NCI-H128 (cell line): ENCODE results near the gene TSR3.

ENCODE experiments used
- DNase-seq: peaks from one replicate; lab custom pipeline; 2025; ENCODE audit not compliant: unreplicated experiment; lab: John Stamatoyannopoulos, UW

TSR3 gene

DNA sequence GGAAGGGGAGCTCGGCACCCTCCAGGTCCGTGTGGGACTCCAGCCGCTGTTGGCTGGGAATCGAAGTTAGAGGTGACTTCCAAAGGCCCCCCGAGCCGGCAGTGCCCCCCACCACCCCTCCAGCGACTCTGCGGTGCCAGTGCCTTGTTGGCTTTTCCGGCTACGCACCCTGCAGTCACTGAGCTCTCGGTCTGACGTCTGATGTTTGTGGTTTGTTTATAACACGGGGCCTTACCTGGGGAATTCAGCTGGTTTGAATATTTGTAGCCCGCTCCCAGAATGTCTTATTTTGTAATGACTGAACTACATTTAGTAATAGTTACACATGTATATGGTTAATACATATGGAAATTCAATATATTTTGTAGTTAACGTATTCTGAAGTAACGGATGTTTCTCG is 25.3 kb downstream of the TSR3 start:
- no peak for DNase-seq

DNA sequence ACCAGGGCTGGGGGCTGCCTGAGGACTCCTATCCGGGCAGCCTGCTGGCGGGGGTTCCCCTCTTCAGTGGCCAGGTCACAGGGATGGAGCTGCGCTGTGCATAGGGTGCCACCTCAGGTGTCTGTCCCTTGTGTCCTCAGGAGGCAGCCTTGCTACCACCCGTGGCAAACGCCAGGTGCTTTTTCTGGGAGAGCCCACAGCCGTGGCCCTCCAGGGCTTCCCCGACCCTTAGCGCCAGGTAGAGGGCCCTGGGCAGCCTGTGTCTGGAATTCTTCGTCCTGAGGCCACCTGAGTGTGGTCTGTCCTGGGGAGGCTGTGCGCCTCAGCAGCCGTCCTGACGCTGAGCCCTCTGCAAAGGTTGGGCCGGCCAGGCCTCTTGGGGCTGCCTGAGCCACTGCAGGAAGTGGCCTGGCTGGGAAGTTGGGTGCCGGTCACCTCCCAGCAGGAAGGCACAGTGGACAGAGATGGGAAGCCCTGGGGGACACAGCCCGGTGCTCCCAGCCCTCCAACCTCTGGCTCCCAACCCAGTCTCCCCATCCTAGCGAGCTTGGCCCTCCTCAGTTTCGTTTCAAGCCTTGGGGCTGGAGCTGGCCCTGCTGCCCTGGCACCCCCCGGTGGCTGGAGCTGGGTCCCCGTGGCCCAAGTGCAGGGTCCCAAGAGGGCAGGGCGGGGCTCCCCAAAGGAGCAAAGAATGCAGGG is 25.9 kb downstream of the TSR3 start:
- DNase-seq = no peak

DNA sequence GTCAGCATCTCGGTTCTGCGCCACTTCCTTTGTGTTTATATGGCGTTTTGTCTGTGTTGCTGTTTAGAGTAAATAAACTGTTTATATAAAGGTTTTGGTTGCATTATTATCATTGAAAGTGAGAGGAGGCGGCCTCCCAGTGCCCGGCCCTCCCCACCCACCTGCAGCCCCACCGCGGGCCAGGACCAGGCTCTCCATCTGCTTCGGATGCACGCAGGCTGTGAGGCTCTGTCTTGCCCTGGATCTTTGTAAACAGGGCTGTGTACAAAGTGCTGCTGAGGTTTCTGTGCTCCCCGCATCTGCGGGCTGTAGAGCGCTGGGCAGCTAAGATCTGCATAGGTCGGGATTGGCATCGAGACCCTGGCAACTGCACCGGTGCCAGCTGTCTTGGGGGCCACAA is 26.4 kb downstream of the TSR3 start:
- DNase-seq = no peak

DNA sequence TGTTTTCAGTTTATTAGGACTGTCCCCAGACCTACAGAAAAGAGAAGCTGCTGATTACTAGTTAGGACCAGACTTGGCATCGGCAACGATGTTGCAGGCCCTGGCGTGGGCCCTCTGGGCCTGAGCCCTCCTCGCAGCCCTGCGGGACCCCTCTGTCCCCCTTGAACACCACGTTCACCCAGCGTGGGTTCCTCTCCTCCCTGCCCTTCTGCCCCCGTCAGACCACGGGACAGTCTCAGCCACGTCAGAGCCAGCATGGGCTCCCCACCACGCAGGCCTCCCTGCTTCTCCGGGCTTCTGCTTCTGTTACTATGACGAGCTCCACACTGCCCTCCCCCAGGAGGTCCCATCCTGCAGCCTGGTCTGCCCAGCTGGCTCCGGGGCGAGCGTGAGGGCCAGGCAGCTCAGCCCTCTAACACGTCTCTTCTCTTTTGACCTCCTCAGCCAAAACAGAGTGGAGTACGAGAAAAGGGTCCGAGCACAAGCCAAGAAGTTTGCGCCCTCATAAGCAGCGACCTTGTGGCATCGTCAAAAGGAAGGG is 27.3 kb downstream of the TSR3 start:
- DNase-seq = no peak

DNA sequence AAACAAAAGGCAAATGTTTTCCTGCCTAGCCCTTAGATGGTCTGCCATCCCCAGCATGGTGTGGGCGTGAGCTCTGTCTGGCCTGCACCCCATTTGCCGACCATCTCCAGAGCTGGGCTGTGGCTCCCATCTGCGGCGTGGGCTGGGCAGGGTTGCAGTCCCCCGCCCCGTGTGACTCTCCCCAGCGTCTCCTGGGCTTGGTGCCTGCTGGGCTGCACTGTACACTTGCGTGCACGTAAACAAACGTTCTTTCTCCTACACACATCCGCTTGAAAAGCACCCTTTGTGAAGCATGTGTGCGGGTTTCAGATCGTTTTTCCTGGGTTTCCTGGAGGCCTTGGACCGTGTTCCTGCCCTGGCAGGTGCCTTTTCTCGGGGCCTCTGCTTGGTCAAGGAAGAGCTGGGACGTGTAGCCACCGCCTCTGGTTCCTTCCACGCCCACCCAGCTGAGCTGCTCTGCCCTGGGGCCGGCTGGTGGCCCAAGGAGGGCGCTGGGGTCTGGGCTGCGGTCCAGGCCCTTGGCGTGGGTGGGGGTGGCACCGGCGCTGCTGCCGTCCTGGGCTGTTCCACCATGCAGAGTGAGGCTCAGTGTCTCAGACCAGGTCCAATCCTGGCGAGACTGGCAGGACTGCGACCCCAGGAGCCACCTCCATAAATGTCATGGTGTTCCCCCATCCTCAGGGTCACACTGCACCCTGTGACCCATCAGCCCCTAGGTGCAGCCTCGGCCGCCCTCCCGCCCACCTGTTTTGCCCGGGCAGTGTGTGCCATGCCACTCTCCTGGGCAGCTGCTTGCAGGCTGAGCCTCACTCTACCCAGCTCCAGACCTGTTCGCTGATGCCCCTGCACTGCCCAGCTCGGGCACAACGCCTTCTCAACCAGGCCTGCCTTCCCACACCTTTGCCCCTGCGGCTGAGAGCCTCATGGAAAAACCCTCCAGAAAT is 28.1 kb downstream of the TSR3 start:
- no peak for DNase-seq

DNA sequence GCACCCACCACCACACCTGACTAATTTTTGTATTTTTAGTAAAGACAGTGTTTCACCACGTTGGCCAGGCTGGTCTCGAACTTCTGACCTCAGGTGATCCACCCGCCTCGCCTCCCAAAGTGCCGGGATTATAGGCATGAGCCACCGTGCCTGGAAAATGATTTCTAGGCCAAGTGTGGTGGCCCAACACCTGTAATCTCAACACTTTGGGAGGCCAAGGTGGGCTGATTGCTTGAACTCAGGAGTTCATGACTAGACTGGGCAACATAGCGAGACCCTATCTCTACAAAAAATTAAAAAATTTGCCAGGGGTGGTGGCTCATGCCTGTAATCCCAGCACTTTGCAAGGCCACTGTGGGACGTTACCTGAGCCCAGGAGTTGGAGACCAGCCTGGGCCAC is 29.3 kb downstream of the TSR3 start:
- no peak for DNase-seq

DNA sequence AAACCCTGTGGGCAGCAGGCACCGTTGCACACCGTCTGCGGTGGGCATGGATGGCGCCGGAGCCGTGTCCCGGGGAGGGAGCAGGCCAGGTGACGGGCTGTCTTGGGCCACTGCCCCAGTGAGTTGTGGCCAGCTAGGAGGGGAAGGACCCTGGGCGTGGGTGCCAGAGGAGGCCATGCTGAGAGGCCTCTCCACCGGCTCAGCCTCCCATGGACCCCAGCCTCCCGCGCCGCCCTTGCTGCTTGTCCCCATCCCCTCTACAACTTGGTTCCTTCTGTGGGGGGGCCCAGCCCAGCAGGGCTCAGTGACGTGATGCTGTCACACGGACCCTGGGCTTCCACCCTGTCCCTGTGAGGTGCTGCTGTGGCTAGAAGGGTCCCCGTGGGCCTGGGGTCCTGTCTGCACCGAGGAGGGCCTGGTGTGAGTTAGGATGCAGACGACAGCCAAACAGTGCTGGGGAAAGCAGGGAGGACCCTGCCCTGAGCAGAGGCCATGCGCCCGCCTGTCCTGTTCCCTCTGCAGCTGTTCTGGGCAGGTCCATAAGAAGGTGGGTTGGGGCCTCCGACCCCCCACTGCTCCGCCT is 30.9 kb downstream of the TSR3 start:
- no peak for DNase-seq

DNA sequence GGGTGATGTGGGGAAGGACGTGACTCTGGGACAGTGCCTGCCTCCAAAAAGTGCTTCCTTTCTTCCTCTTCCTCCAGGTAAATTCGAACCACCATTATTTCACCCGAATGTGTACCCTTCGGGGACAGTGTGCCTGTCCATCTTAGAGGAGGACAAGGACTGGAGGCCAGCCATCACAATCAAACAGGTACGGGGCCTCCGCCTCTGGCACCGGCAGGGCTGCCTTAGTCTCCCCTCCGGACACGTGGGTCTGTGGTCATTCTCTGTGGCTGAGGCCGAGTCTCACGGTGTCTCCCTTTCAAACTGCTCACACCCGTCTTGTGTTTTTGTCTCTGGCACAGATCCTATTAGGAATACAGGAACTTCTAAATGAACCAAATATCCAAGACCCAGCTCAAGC is 31.6 kb downstream of the TSR3 start:
- no peak for DNase-seq

DNA sequence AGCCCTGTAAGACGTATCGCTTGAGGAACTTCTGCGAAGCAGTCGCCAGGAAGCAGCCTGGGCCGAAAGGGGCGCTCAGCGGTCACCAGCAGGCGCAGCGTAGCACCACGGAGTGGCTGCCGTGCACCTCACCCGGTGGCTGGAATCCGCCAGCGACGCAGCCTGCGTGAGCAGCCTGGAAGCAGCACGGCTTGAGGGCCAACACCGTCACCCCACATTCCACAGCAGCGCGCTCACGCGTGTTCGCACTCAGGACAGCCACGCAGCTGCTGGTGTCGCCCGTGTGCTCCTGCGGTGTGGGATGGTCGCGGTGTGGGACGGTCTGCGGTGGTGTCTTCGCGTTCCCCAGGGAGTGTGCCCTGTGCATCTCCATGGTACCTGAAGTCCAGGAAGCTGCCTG is 32.6 kb downstream of the TSR3 start:
- DNase-seq = no peak

DNA sequence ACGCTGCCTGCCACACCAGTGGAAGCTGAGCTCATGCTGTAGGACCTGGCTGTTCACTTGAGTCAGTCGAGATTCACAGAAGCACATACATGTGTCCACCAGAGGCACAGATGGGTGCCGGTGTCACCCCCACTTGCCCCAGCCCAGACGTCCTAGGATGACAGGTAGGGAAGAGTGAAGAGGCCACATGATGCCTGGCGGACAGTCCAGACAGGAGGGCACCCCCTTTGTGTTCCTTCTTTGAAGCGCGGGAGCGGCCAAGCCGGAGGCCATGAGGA is 33.5 kb downstream of the TSR3 start:
- no peak for DNase-seq

DNA sequence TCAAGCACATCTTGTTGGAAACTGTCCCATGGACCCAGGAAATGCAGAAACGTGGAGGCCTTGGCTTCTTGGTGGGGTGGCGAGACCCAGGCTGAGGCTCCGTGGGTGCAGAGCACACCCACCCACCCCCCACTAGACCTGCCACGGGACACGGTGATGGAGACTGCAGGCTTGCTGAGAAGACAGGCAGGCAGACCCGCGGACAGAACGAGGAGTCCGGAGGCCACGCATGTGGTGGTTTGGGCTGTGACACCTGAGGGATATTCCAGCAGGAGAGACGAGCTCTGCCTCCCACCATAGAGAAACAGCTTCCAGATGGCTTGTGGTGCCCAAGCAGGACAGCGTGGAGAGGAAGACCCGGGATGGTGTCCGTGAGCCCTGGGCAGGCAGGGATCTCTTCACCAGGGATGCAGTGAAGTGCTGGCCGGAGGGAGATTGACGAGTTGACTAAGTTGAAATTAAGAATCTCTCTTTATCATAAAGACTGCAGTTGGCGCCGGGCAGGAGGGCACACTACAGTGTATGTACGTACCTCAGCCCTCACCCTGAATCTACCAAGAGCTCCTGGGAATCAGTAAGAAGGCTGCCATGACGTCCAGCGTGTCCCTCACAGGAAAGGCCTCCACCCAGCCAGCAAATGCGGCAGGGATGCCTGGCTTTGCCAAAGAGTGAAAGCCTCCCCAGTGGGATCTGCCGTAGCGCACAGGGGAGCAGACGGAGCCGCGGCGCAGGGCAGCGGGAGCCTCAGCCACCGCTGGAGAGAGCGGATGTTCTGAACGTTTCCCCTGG is 34.0 kb downstream of the TSR3 start:
- DNase-seq = no peak

DNA sequence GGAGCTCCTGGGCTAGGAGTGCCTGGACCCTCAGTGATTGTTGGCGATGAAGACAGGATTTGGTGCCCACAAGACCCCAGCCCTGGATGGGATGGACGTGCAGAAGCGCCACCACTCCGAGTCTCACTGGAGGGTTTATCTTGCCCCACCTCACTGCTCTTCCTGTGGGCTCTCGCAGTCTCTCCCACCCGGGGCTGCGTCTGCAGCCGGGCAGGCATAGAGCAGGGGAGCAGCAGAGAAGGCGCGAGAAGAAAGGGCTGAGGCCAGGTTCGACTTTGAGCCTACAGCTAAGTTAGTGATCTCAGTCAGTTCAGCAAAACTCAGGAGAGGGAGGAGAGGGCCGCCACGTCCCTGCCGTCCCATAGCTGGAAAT is 35.7 kb downstream of the TSR3 start:
- DNase-seq = no peak

DNA sequence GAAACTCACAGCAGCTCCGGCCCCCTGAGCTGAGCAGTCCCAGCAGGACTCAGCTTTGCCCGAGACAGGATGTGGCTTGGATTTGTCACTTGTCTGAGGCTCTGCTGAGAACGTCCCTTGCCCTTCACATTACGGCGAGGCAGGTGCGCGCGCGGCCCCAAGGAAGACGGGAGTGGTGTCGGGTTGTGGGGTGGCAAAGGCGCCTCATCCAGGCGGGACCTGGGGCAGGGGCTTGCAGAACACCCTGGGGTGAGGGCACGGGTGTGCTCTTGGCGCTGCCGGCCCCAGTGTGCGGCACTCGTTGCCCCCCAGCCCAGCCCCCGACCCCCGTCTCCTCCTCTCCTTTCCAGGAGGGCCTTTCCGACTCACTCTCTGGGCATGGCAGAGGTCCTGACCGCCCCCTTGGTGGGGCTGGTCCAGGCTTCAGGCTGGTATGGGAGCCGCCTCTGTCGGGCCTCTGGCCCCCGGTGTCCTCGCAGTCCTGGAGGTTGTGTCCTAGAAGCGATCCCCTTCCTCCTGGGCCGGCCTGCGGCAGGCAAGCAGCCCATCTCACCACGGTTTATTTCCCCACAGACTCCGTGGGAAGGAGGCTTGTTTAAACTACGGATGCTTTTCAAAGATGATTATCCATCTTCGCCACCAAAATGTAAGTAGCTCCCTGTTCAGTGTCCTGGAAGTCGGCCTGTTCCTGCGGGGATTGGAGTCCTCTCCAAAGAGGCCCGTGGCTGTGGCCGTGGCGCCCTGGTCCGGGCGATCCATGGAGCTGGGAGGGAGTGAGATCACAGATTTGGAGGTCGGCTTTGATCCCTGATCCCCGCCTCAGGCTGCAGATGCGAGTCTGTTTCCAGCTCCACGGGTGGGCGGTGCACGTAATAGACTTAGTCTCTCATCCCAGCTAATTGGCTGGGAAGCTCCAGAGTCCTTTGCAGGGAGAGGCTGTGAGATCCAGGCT is 36.3 kb downstream of the TSR3 start:
- DNase-seq = no peak

DNA sequence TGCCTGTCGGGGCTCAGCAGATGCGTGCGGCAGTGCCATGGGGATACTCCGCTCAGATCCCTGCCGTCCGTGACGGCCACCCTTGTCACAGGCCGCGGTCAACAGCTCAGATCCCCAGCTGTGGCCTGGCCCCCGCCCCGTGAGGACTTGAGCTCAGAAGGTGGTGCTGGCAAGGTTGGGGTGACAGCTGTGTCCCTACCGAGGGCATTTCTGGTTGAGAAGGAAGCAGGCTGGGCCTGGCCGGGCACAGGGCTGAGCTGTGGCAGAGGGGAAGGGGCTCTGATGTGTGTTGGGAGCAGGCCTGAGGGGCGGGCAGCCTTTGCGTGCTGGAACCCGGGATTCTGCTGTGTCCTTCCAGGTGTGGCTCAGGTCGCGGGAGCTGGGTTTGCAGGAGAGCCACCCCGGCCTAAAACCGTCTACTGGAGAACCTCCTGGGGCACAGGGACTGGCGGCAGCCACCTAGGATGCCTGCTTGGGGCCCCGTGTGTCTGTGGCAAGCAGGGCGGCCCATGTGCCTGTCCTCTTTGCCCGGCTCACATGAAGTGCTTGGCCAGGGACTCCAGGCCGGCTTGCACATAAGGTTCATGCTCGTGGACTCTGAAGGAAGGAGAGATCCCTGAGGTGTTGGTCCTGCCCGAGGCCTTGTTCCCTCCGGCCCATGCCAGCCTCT is 37.1 kb downstream of the TSR3 start:
- no peak for DNase-seq

DNA sequence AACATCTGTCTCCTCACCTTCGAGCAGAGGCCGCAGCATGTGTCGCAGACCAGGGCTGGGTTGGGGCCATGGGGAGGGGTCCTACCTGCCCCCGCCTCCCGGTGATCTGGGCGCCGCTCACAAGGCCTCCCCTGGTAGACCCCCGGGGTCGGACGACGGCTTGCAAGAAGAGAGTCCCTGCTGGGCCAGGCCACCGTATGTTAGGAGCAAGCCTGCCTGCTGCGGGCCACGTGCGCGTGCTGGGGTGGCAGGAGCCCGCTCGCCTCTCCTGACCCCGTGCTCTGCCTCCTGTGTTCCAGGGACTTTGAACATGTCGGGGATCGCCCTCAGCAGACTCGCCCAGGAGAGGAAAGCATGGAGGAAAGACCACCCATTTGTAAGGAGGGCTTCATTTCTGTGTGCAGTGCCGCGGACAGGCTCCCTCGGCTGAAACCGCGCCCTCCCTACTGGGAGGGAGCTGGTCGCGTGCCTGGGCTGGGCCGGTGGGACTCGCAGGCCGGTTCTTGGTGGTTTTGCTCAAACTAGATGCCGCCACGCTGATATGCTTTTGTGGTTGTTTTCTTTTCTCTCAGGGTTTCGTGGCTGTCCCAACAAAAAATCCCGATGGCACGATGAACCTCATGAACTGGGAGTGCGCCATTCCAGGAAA is 37.8 kb downstream of the TSR3 start:
- no peak for DNase-seq

DNA sequence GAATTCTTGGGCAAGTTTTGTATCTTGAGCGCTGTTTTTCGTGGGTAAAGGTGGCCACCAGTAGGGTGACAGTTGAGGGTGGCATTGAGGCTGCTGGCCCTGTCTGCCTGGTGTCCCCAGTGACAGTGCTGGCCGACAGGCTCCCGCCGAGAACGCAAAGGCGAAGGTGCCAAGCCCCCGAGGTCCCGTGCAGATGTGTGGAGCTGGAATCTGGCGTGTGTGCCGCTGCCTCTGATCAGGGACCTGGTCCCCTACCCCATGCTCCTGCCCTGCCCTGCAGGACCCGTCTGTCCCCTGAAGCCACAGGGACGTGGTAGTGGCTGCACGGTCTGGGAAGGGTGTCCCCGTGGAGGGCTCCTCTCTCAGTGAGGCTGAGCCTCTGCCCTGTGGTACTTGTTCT is 38.8 kb downstream of the TSR3 start:
- no peak for DNase-seq

DNA sequence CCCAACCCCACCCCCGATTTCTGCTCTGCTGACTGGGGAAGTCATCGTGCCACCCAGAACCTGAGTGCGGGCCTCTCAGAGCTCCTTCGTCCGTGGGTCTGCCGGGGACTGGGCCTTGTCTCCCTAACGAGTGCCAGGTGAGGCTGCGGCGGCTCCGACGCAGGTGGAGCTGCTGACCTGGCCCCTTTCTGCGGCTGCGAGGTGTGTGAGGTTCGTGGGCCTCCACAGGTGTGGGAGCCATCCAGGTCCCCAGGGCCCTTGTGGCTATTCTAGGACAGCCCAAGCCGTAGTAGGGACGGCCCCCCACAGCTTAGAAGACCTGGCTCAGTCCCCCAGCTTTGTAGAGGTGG is 39.2 kb downstream of the TSR3 start:
- no peak for DNase-seq

DNA sequence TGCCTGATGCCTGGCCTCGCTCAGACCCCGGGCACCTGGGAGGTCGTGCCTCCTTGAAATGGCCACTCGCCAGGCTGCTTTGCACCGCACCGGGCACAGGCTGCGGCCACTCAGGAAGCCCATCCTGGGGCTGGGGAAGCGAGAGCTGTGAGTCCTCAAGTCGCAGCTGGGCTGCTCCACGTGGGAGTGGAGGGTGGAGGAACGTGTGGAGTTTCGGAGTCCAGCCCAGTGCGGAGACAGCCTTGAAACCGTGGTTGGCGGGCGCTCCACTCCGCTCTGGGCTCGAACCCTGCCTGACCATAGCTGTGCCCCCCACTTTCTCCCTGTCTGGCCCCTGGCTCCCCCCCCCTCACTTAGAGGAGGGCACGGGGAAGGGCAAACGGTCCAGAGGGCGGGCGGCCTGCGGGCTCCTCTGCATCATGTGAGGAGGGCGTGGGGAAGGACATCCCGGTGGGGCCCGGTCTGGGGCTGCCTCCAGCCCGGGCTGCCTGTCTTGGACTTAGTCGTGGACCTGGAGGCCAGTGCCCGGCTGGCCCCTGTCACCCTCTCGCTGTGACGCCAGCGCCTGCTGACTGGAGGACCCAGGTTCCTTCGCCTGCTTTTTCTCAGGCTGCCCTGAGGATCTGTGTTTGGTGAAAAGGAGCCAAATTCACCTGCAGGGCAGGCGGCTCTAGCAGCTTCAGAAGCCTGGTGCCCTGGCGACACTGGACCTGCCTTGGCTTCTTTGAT is 39.8 kb downstream of the TSR3 start:
- no peak for DNase-seq
